ENCODE measurements around the gene RUNX1.

Gene RUNX1

DNA sequence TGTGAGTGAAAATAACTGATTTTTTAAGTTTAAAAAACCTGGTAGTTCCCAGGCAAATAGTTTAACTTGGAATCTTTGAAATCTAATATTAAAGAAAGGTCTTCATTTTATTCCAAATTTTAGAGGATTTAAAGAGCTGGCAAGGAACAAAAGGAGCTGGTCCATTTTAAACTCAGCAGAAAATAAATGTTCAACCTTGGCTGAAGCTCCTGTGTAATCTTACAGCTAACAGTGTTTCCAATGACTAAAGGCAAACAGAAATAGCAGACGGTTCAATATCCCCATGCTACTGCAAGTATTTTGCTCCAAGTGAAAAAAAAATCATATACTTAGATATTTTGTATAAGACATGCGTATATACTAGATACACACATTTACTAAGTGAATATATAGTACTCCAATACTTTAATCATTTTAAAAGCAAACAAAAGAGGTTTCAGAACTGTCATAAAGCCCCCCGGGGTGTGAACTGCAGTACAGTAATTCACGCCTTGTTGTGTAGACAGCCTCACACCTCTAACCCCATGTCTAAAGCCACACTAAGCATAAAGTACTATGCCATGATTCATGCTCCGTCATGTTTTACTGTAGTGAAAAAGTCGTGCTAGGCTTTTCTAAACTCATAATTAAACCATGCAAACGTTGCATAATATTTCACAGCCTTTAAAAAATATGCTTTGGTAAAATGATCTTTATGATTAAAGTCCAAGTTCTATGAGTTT lies 248.1 kb downstream of the RUNX1 start:
- no peaks in the 10 kb centered on the region for H3K36me3 ChIP-seq
- no peaks in the 10 kb centered on the region for H3K9me3 ChIP-seq
- no peaks in the 10 kb centered on the region for H3K27me3 ChIP-seq
- no peaks in the 10 kb centered on the region for H3K4me1 ChIP-seq
- TF ChIP-seq, protein P1, sequence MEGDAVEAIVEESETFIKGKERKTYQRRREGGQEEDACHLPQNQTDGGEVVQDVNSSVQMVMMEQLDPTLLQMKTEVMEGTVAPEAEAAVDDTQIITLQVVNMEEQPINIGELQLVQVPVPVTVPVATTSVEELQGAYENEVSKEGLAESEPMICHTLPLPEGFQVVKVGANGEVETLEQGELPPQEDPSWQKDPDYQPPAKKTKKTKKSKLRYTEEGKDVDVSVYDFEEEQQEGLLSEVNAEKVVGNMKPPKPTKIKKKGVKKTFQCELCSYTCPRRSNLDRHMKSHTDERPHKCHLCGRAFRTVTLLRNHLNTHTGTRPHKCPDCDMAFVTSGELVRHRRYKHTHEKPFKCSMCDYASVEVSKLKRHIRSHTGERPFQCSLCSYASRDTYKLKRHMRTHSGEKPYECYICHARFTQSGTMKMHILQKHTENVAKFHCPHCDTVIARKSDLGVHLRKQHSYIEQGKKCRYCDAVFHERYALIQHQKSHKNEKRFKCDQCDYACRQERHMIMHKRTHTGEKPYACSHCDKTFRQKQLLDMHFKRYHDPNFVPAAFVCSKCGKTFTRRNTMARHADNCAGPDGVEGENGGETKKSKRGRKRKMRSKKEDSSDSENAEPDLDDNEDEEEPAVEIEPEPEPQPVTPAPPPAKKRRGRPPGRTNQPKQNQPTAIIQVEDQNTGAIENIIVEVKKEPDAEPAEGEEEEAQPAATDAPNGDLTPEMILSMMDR (IDR thresholded peaks at IDR 0.05; ENCODE audit: low read depth, low read length) = no peak
- H3K4me3 ChIP-seq (ENCODE audit: low read depth, low read length) = no peak overlapping the region
- DNase-seq = no peak

DNA sequence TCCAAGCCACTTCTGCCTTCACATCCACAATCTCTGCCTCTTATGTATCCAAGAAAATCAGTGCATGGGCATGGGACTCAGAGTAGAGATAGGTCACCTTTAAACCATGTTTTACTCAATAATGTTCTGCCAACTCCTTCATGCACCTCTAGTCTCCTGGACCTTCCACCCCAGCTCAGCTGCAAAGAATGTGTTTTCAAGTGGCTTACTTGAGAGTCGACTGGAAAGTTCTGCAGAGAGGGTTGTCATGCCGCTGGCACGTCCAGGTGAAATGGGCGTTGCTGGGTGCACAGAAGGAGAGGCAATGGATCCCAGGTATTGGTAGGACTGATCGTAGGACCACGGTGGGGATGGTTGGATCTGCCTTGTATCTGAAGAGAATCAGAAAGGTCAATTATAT lies 250.0 kb downstream of the RUNX1 start:
- Histone ChIP-seq H3K4me1 (no peaks in the 10 kb centered on the region), H3K36me3 (no peaks in the 10 kb centered on the region), H3K9me3 (no peaks in the 10 kb centered on the region), H3K4me3 (ENCODE audit: low read depth, low read length) (no peak overlapping the region), H3K27me3 (no peaks in the 10 kb centered on the region)
- no peak for DNase-seq
- TF ChIP-seq, protein P1 (IDR thresholded peaks at IDR 0.05; ENCODE audit: low read depth, low read length) = no peak

DNA sequence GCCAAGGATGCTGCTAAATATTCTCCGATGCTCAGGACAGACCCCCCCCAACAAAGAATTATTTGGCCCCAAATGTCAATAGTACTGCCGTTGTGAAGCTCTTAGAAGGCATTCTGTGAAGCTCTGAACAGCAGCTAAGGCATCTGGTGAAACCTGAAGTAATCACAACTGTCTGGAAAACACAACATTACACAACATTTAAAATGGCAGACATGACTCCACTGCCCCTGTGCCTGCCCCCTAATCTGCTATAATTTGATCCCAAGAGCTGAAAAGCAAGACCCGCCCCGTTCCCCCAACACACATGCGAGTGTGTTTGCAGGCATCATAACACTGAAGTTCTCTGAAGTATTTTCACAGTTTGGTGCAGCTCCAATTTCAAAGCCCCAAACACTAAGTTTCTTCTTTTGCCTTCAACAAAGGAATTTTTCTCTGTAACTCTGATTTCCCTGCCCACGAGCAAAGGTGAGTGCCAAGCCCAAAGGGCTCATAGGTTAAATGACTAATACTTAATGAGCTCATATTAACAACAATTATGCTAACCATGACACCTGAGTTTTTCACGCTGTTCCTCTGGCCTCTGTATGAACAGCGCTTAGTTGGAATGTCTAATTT lies 251.1 kb downstream of the RUNX1 start:
- no peaks in the 10 kb centered on the region for H3K4me1 ChIP-seq
- no peaks in the 10 kb centered on the region for H3K36me3 ChIP-seq

GRCh38 chr21:34797201-34797525 lies 251.9 kb downstream of the RUNX1 start:
- no peak for DNase-seq
- H3K4me3 ChIP-seq (ENCODE audit: low read depth, low read length) = no peak overlapping the region
- TF ChIP-seq, protein P1 (IDR thresholded peaks at IDR 0.05; ENCODE audit: low read depth, low read length) = no peak
- no peaks in the 10 kb centered on the region for H3K36me3 ChIP-seq
- no peaks in the 10 kb centered on the region for H3K4me1 ChIP-seq
- no peaks in the 10 kb centered on the region for H3K9me3 ChIP-seq
- no peaks in the 10 kb centered on the region for H3K27me3 ChIP-seq

More for the DNA sequence above, 251.1 kb downstream of the RUNX1 start:
- Histone ChIP-seq H3K4me3 (ENCODE audit: low read depth, low read length) (no peak overlapping the region), H3K9me3 (no peaks in the 10 kb centered on the region), H3K27me3 (no peaks in the 10 kb centered on the region)
- DNase-seq = no peak
- TF ChIP-seq, protein P1 (IDR thresholded peaks at IDR 0.05; ENCODE audit: low read depth, low read length) = no peak

- Histone ChIP-seq H3K9me3 (no peaks in the 10 kb centered on the region), H3K4me1 (no peaks in the 10 kb centered on the region), H3K27me3 (no peaks in the 10 kb centered on the region), H3K4me3 (ENCODE audit: low read depth, low read length) (no peak overlapping the region), H3K36me3 (no peaks in the 10 kb centered on the region)
- TF ChIP-seq, protein P1 (IDR thresholded peaks at IDR 0.05; ENCODE audit: low read depth, low read length) = no peak
- DNase-seq = no peak
These were observed 252.4 kb downstream of the RUNX1 start for GRCh38 chr21:34796518-34797200.
